Adrenal gland (tissue), 5 donors: ENCODE data around the gene SVIL.

Source experiments
- POLR2A ChIP-seq, 2 donors: fragments of 450-650 bp; IDR thresholded peaks; one replicate each; pipeline ENCODE4 v1.6.1; 2017; ENCODE audit warnings: antibody characterized with exemption in 2 of 2, mild to moderate bottlenecking in 2 of 2, moderate library complexity in 1 of 2
- TF ChIP-seq, protein P1 (sequence below), 6 experiments: fragments of 450-650 bp in 4 of 6; fragments of 200-600 bp in 2 of 6; sonication (generic) in 1 of 6; IDR thresholded peaks; 1 replicate in 5 of 6; 2 replicates in 1 of 6; pipeline versions ENCODE4 v1.5.1 to v1.8.0; 2016 to 2021; ENCODE audit warnings: antibody characterized with exemption in 6 of 6, mild to moderate bottlenecking in 2 of 6, moderate library complexity in 1 of 6
- donor health status: DM: no; HTN: no; CAD: no.

DNA sequence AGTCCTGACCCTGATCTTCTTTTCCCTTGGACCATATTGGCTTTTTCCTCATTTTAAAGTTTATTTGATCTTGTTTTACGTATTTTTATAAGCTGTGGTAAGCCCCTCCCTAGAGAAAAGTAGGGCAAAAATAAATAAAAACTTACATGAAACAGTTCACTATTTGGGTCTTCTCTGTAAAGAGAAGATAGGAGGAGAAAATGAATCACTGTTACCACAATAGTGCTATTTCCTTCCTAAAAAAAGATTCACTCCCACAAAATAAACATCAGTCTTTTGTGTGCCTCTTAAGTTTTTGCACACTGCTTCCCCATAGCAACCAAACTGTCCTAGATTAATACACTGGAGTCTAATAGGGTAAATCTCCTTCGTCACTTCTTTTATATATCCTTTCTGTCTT lies 1.4 kb upstream of the SVIL start:
- TF ChIP-seq, protein P1, sequence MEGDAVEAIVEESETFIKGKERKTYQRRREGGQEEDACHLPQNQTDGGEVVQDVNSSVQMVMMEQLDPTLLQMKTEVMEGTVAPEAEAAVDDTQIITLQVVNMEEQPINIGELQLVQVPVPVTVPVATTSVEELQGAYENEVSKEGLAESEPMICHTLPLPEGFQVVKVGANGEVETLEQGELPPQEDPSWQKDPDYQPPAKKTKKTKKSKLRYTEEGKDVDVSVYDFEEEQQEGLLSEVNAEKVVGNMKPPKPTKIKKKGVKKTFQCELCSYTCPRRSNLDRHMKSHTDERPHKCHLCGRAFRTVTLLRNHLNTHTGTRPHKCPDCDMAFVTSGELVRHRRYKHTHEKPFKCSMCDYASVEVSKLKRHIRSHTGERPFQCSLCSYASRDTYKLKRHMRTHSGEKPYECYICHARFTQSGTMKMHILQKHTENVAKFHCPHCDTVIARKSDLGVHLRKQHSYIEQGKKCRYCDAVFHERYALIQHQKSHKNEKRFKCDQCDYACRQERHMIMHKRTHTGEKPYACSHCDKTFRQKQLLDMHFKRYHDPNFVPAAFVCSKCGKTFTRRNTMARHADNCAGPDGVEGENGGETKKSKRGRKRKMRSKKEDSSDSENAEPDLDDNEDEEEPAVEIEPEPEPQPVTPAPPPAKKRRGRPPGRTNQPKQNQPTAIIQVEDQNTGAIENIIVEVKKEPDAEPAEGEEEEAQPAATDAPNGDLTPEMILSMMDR (IDR thresholded peaks at IDR 0.05), result no peak
- no peak for TF ChIP-seq POLR2A (IDR thresholded peaks at IDR 0.05)
